NCI-H2029 treated with DMSO at 0.1 percent for 48 hours (cell line): Measurements from ENCODE around the gene PSAT1.

Experiments
- DNase-seq: peaks from one replicate; lab custom pipeline; 2025; lab: John Stamatoyannopoulos, UW

Gene PSAT1

GRCh38 chr9:78316166-78316892 is 19.4 kb downstream of the PSAT1 start:
- no peak for DNase-seq

GRCh38 chr9:78319197-78320029 is 22.5 kb downstream of the PSAT1 start:
- DNase-seq: no peak

DNA sequence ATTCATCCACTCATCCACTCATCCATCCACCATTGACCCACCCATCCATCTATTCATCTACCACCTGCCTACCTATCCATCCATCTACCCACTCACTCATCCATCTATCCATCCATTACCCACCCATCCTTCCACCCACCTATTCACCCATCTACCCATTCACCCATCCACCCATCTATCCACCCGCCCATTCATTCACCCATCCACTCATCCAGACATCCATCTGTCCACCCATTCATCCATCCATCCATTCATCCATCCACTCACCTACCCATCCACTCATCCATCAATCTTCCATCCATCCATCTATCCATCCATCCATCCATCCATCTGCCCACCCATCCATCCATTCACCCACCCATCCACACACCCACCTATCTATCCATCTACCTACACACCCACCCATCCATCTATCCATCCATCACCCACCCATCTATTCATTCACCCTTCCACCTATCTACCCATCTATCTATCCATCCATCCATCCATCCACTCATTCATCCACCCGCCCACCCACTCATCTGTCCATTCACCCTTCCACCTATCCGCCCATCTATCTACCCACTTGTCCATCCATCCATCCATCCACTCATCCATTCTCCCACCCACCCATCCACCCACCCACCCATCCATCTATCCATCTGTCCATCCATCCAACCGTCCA is 23.2 kb downstream of the PSAT1 start:
- no peak for DNase-seq

DNA sequence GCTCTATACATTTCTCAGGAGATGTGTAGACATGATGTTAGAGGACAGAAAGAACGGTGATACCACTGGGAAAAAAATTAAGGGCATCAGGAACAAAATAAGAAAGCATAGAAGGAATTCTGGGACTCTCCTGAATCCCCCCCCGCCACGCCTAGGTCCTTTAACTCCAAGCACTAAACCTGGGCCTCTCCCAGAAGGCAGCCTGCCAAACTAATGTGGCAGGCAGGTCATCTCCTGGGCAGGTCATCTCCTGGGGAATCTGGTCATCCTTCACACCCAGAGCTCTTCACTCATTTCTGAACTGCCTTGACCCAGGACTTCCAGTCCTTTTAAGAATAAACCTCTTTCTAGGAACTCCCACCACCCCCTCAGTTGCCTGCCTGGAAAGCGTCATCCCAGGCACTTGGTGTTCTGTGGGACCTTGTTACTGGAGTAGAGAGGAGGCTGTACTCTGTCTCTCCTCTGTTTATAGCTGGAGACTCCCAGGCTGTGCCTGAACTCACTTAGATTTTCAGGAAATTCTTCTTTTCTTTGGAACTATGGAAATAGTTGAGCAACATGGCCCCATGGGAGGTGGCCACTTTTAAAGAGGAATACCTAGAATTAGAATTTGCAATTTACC is 24.1 kb downstream of the PSAT1 start:
- no peak for DNase-seq

DNA sequence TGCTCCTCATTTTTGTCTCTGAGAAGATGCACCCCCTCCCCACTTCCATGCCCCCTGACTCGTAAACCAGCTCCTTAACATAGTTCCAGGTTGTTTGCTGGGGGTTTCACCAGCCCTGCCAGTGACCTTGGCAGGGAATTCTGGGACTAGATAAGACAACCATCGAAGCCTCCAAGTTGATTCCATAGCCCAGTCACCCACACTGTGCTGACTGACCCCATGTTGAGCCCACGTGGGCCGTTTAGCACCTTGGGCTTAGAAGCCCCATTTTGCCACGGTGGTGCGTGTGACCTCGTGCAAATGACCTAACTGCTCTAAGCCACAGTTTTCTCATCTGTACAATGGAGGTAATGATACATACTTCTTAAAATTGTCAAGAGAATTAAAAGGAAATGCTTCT is 24.6 kb downstream of the PSAT1 start:
- DNase-seq: no peak

DNA sequence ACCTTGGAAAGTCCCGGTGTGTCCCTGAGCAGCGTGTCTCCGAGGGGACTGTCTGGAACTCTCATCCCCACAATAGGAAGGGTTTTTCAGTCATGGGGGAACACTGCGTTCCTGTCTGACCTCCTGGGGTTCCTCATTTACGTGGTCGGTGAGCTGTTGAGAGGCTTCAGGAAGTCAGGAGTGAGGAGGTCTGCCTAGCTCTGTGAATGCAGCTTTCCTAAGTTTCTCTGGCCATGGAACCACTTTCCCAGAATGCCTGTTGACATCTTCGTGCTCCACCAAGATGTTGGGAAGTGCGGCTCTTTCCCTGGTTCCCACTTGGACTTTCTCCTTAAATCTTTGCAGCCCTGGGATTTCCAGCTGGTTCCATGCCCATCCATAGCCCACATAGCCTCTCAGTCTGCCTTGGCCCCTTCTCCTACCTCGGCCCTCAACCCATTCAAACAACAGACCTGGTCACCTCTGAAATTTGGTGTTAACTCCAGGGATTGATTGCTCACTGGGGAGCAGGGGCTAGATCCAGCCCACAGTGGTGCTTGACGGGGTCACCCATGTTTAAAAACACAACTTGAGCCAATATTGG is 27.2 kb downstream of the PSAT1 start:
- DNase-seq: no peak

DNA sequence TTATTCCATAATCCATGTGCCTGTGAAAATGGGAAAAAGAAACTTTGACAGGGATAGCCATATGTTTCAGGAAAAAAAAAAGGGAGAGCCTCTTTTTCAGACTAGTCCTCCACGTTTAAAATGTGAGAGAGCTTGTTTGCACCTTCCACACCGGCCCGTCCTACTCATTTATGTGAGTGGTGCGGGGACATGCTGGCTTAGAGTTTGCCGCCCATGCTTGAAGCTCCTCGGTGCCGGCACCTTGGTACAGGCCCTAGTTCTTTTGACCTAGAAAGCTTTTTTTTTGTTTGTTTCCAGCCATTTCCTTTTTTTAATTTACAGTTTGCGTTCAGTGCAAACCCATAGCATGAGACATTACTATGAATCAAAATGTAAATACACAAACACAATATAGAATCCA is 27.8 kb downstream of the PSAT1 start:
- DNase-seq: no peak

GRCh38 chr9:78325343-78325742 is 28.4 kb downstream of the PSAT1 start:
- peak; percentile 33 for DNase-seq

DNA sequence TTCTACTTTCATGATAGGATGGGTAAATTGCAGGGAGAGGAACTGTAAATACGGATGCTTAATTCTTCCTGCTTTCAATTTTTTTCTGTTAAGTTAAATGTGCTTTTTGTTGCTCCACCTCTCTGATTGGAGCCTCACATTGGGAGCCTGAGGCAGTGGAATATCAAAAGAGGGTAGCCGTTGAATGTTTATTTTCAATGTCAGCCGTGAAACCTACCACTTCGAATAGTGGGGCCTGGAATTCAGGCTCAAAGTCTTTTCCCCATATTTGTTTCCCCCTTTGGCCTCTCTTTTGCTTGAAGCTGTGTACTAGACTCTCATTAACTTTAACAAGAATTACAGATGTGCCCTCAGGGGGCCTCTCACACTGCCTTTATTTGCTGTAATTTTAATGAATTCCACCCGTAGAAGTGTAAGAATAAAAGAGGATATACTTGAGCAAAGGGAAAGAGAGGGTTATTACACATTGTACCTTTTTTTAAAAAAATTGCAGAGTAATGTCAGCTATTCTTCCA is 29.0 kb downstream of the PSAT1 start:
- no peak for DNase-seq

- DNase-seq: no peak
These were observed 29.6 kb downstream of the PSAT1 start for GRCh38 chr9:78326564-78326963.

GRCh38 chr9:78332381-78332780 is 35.5 kb downstream of the PSAT1 start:
- no peak for DNase-seq

DNA sequence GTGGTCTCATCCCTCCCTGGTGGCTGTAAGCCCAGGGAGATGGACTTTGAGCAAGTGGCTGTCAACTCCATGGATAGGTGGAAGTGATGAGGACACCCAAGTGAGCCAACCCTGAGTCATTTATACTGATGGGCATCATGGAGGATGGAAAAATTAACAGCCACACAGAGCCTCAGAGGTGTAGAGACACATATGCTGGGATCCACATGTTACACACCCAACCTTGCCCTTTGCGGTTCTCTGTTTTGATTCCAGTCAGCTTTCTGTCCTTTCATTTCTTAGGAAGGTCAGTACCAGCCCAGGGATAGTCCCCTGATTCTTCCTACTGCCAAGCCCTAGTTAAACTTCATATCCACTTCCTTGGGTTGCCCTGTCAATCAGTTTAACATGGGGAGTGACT is 51.9 kb downstream of the PSAT1 start:
- DNase-seq: no peak

- no peak for DNase-seq
These were observed 54.9 kb downstream of the PSAT1 start for GRCh38 chr9:78351816-78352215.

DNA sequence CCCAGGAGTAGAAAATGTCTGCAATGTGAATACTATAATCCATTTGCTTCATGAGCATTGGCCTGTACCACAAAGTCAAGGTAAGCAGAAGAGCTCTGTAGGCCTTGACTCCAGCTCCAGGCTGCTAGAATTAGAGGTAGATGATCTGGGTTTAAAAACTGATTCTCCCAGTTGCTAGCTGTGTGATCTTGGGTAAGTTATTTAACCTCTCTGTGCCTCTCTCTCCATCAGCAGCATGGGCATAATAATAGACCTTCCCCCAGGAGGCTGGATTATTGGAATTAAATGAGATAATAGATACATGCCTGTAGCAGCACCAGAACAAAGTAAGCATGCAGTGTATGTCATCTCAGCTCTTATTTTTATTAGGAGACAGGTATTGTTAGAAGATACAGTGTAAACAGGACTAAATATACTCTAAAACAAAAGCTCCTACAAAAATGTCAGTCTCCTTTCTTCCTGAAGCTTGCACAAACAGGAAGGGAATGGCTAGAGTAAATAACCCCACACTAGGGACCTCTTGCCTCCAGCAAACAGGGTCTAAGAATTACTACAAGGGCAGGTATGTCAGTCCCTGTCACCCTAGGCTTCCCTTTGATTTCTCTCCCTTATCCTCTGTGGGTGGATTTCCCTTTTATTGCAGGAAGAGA is 57.5 kb downstream of the PSAT1 start:
- DNase-seq: peak; percentile 5

- no peak for DNase-seq
These were observed 58.1 kb downstream of the PSAT1 start for GRCh38 chr9:78354989-78355388.

DNA sequence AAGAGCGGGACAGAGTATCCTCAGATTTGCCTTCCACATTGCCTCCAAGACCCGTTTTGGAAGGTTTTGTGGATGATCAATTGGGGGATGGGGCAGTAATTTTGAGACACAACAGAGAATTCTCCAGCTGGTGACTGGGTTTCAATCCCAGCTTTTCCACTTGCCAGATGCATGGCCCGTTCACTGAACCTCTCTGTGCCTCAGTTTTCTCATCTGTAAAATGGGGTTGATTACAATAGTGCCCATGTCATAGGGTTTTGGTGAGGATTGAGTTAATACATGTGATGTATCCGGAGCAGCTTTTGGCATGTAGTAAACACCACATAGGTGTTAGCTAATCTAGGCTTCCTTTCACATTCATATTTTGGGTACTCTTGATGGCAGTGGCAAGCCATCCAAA is 59.7 kb downstream of the PSAT1 start:
- no peak for DNase-seq

- no peak for DNase-seq
These were observed 60.4 kb downstream of the PSAT1 start for GRCh38 chr9:78357165-78357873.

DNA sequence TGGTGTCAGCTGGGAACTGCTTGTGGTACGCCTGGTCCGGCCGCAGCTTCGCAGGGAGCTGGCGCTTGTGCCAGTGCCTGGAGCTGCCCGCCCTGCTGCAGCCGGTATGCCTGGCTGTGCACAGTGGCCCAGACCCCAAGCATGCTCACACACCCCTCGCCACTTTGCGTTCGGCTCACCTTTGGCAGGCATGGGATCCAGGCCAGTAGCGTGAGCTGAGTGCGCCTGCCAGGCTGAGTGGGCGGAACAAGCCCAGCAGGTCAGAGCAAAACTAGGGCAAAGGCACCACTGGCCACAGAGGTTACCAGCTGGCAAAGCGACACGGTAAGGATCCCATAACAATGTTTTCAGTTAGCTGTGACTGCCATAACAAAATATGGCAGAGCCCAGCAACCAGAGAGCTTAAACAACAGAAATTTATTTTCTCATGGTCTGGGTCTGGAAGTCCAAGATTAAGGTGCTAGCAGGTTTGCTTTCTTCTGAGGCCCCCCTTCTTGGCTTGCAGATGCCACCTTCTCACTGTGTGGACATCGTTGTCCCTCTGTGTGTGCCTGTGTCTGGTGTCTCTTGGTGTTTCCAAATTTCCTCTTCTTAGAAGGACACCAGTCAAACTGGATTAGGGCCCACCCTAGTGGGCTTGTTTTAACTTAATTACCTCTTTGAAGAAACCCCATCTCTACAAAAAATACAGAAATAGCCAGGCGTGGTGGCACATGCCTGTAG is 61.6 kb downstream of the PSAT1 start:
- DNase-seq: no peak

GRCh38 chr9:78363221-78363620 is 66.3 kb downstream of the PSAT1 start:
- no peak for DNase-seq
